Muscle of leg (tissue), 11 donors: ENCODE results near the gene DHCR24. TPM values are rescaled to one million over a fixed set of nuclear protein-coding genes. Genes with fewer than 3 reads are reported as not detected.

ENCODE experiments used
- DNase-seq: peaks from one replicate; pipeline ENCODE4 v3.0.0; 2013
- H3K27ac ChIP-seq: one replicate; pipeline ENCODE4 v1.5.1; 2013; ENCODE audit warnings: mild to moderate bottlenecking, low read length, control low read depth
- H3K27me3 ChIP-seq: one replicate; pipeline ENCODE4 v1.6.1; 2013; ENCODE audit warnings: low read length; ENCODE audit not compliant: control insufficient read depth, insufficient read depth
- H3K36me3 ChIP-seq: one replicate; pipeline ENCODE4 v1.6.1; 2013; ENCODE audit warnings: low read length; ENCODE audit not compliant: control insufficient read depth, insufficient read depth
- H3K4me1 ChIP-seq: one replicate; pipeline ENCODE4 v1.6.1; 2013; ENCODE audit warnings: low read length; ENCODE audit not compliant: control insufficient read depth, insufficient read depth
- H3K4me3 ChIP-seq: one replicate; pipeline ENCODE4 v1.5.1; 2013; ENCODE audit warnings: low read length, control low read depth
- H3K9me3 ChIP-seq: replicated peaks from 2 replicates; pipeline ENCODE4 v1.6.1; 2013; ENCODE audit warnings: low read depth, low read length; ENCODE audit not compliant: control insufficient read depth
- WGBS: methylation state at CpG from one replicate; pipeline ENCODE4 v1.1.5; 2013; ENCODE audit warnings: missing lambda C conversion rate; ENCODE audit not compliant: insufficient coverage; 5-methylcytosine and 5-hydroxymethylcytosine counted together
- polyA plus RNA-seq, 8 donors: library from polyadenylated mRNA; unstranded; fragments of 120-200 nt; gene quantifications; one replicate each; pipeline versions ENCODE4 v1.2.1 to v1.2.3, GENCODE V29; 2013; ENCODE audit warnings: inconsistent platforms in 1 of 8, low replicate concordance in 1 of 8; ENCODE audit not compliant: insufficient read length in 8 of 8, insufficient read depth in 1 of 8
- total RNA-seq: library from RNA; stranded (reverse); fragments of 120-200 nt; gene quantifications from one replicate; pipeline ENCODE4 v1.2.4, GENCODE V29; 2013

Gene DHCR24
- total and polyA plus RNA-seq, 9 donors = 12.2 to 32.7 (median 23.6) TPM

GRCh38 chr1:54818461-54819194 lies 68.4 kb downstream of the DHCR24 start:
- no peak overlapping the region for H3K27ac ChIP-seq
- WGBS = 40% methylated on average over 1 of the region's 5 CpGs
- peaks cover 1% of the 10 kb centered on the region for H3K9me3 ChIP-seq
- H3K4me1 ChIP-seq = no peaks in the 10 kb centered on the region
- DNase-seq = no peak
- H3K27me3 ChIP-seq = peaks cover 3% of the 10 kb centered on the region
- H3K36me3 ChIP-seq = no peaks in the 10 kb centered on the region
- H3K4me3 ChIP-seq = no peak overlapping the region

DNA sequence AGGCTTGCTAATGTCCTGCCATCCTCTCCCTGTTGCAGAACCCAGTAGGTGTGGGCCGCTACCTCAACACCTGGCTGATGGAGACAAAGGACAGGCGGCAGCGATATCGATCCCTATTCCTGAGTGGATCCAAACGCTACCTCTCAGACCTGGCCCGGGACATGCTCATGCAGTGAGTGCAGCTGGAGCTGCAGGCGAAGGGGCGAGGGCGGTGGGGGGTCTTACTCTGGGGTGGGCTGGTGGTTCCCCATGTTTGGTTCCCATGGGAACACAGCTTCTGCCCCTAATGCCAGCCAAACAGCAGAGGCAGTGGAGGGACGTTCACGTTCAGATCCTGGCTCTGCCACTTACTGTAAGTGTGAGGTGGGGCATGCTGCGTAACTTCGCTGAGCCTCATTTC lies 70.0 kb downstream of the DHCR24 start:
- Histone ChIP-seq H3K9me3 (no peaks in the 10 kb centered on the region), H3K4me3 (no peak overlapping the region), H3K27me3 (peaks cover 3% of the 10 kb centered on the region), H3K4me1 (no peaks in the 10 kb centered on the region), H3K27ac (no peak overlapping the region), H3K36me3 (no peaks in the 10 kb centered on the region)
- 69% methylated on average over 9 of the region's 13 CpGs for WGBS
- no peak for DNase-seq

- Histone ChIP-seq H3K4me1 (no peaks in the 10 kb centered on the region), H3K36me3 (no peaks in the 10 kb centered on the region), H3K27me3 (peaks cover 3% of the 10 kb centered on the region), H3K27ac (no peak overlapping the region), H3K9me3 (no peaks in the 10 kb centered on the region), H3K4me3 (no peak overlapping the region)
- no peak for DNase-seq
- WGBS = 89% methylated on average over 5 of the region's 6 CpGs
Observed at GRCh38 chr1:54816130-54816529, 70.9 kb downstream of the DHCR24 start.

GRCh38 chr1:54815086-54815876 lies 71.7 kb downstream of the DHCR24 start:
- H3K27me3 ChIP-seq = peaks cover 7% of the 10 kb centered on the region
- 77% methylated on average over 4 of the region's 7 CpGs for WGBS

DNA sequence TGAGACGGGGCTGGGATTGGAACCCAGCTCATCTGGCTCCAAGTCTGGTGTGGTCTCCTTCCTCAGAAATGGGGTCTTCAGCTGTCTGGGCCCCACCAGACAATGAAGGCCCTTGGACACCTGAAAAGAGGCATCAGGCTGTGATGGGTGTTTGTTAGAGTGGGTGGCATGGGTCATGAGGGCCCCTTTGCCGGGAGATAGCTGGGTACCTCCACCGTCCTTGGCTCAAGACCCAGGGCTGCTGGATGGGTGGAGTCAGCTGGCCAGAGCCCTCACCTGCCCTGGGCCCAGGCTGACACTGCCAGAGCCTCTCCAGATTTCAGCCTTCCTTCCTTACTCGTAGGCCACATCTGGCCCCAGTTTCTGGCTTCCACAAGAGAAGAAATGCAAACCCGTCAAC lies 72.4 kb downstream of the DHCR24 start:
- no peaks in the 10 kb centered on the region for H3K36me3 ChIP-seq
- DNase-seq = no peak
- WGBS = 79% methylated on average over 3 of the region's 5 CpGs
- no peak overlapping the region for H3K4me3 ChIP-seq
- no peak overlapping the region for H3K27ac ChIP-seq
- no peaks in the 10 kb centered on the region for H3K4me1 ChIP-seq
- peaks cover 7% of the 10 kb centered on the region for H3K27me3 ChIP-seq
- H3K9me3 ChIP-seq = no peaks in the 10 kb centered on the region

More at GRCh38 chr1:54815086-54815876, 71.7 kb downstream of the DHCR24 start:
- Histone ChIP-seq H3K27ac (no peak overlapping the region), H3K9me3 (no peaks in the 10 kb centered on the region), H3K36me3 (no peaks in the 10 kb centered on the region), H3K4me3 (no peak overlapping the region), H3K4me1 (no peaks in the 10 kb centered on the region)
- DNase-seq = no peak

DNA sequence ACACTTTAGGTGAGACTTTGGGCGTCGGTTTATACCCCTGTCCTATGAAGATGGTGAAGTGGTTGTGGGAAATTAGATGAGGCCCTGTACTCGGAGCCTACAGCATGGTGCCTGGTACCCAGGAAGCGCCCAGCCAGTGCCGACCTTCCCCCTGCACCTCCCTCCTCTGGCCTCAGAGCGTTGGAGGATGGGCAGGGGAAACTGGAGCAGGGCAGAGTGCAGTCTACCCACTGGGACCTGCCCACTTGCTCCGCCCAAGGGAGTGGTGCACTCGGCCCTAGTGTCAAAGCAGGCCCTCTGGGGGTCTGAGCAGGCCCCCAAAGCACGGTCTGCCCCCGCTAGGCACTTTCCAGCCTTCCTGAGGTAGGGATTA lies 72.9 kb downstream of the DHCR24 start:
- 64% methylated on average over 2 of the region's 10 CpGs for WGBS
- Histone ChIP-seq H3K4me1 (no peaks in the 10 kb centered on the region), H3K27me3 (peaks cover 7% of the 10 kb centered on the region), H3K27ac (no peak overlapping the region), H3K36me3 (no peaks in the 10 kb centered on the region), H3K4me3 (no peak overlapping the region), H3K9me3 (no peaks in the 10 kb centered on the region)
- DNase-seq = no peak

- H3K9me3 ChIP-seq = no peaks in the 10 kb centered on the region
- peaks cover 7% of the 10 kb centered on the region for H3K27me3 ChIP-seq
- H3K36me3 ChIP-seq = no peaks in the 10 kb centered on the region
- H3K27ac ChIP-seq = no peak overlapping the region
- WGBS = 53% methylated on average over 9 of the region's 13 CpGs
- no peak overlapping the region for H3K4me3 ChIP-seq
- H3K4me1 ChIP-seq = no peaks in the 10 kb centered on the region
- no peak for DNase-seq
Observed at GRCh38 chr1:54813485-54814125, 73.4 kb downstream of the DHCR24 start.

DNA sequence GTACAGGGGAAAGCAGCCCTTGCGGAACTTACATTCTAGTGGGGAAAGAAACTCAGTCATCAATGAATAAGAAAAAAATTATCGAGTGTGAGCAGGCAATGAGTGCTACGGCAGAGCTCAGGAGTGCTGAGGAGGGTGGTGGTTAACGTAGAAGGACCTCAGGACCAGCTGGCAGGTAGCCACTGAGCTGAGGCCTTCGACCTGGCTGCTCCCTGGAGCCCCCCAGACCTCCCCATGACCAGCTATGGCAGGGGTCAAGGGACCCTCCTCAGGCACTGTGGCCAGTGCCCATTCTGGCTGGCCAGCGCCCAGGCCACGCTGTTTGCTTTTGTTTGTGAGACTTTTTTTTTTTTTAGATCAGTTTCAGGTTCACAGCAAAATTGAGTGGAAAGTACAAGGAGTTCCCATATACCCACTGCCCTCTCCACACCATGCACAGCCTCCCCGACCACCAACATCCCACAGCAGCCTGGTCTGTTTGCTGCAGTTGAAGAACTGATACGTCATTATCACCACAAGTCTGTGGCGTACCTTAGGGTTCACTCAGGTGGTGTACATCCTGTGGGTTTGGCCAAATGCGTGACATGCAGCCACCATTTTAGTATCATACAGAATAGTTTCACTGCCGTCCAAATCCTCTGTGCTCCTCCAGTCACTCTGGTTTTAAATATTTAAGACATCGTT lies 74.1 kb downstream of the DHCR24 start:
- Histone ChIP-seq H3K9me3 (no peaks in the 10 kb centered on the region), H3K36me3 (no peaks in the 10 kb centered on the region), H3K4me3 (no peak overlapping the region), H3K27me3 (peaks cover 7% of the 10 kb centered on the region), H3K27ac (no peak overlapping the region), H3K4me1 (no peaks in the 10 kb centered on the region)
- DNase-seq = no peak
- WGBS = 78% methylated on average over 8 of the region's 13 CpGs

DNA sequence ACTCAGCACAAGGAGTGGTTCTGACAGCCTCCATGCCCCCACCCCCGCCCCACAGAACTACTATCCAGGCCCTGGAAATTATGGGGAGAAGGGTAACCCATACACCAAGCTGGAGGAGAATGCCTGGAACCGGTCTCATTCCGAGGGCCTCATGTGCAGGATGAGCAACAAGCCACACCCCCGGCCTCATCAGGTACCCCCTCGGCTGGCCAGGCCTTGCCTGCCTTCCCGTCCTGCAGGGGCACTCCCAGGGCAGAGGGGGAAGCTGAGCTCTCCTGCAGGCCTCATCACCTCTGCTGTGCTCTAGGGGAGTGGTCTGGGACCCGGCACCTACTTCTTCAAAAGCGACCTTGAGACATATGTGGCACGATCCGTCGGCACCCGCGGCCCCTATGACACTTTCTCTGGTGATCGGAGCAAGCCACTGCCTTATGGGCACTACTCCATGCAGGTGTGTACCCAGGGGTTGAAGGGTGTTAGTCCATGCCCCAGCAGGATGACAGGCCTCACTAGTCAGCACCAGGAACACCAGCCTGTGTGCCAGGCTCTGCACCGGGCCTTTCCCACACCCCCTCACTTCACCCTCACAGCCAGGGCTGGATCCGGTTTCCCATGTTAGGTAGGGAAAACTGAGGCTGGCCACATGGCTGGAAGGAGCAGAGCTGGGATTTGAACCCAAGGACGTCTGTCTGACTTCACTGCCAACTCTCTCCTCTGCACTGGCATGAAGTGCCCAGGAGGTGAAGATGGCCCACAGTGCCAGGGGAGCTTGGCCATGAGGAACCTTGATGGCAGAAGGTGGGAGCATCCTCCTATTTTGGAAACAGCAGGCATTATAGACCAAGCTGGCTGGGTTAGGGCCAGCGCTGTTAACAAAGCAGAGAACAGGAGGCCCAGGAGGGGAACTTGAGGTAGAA lies 75.0 kb downstream of the DHCR24 start:
- WGBS = 62% methylated on average over 10 of the region's 18 CpGs
- H3K27me3 ChIP-seq = peaks cover 7% of the 10 kb centered on the region
- no peak for DNase-seq
- H3K4me1 ChIP-seq = no peaks in the 10 kb centered on the region
- no peaks in the 10 kb centered on the region for H3K36me3 ChIP-seq
- no peaks in the 10 kb centered on the region for H3K9me3 ChIP-seq
- no peak overlapping the region for H3K27ac ChIP-seq
- no peak overlapping the region for H3K4me3 ChIP-seq
